Esophagus muscularis mucosa (tissue), 4 donors: Measurements from ENCODE around the gene ACAT2. TPM values are rescaled to one million over a fixed set of nuclear protein-coding genes. Genes with fewer than 3 reads are reported as not detected.
"Not testable (repeated sequence)": the region's sequence is repeated elsewhere in the genome, so short reads cannot be mapped to it uniquely, and the experiment has no call there.

Experiments used
- DNase-seq: peaks from one replicate; pipeline ENCODE4 v3.0.0-alpha.2; 2017; ENCODE audit errors: extremely low spot score
- H3K27ac ChIP-seq, 4 donors: fragments of 200-600 bp; sonication (generic); replicated peaks in 1 of 4; 1 replicate in 3 of 4; 2 replicates in 1 of 4; pipeline ENCODE4 v1.5.1; 2016 to 2019; ENCODE audit warnings: mild to moderate bottlenecking in 1 of 4
- H3K27me3 ChIP-seq, 4 donors: fragments of 200-600 bp; sonication (generic); one replicate each; pipeline versions ENCODE4 v1.5.1 to v1.6.0; 2016 to 2019
- H3K36me3 ChIP-seq, 4 donors: fragments of 200-600 bp; sonication (generic); one replicate each; pipeline ENCODE4 v1.5.1; 2016 to 2019
- H3K4me1 ChIP-seq, 4 donors: fragments of 200-600 bp; sonication (generic); one replicate each; pipeline ENCODE4 v1.5.1; 2016 to 2019
- H3K4me3 ChIP-seq, 4 donors: fragments of 200-600 bp; sonication (generic); 1 replicate in 2 of 4; 2 replicates in 2 of 4; pipeline ENCODE4 v1.5.1; 2016 to 2019; ENCODE audit warnings: mild to moderate bottlenecking in 4 of 4, moderate library complexity in 1 of 4
- H3K9me3 ChIP-seq, 4 donors: fragments of 200-600 bp; sonication (generic); 1 replicate in 3 of 4; 2 replicates in 1 of 4; pipeline ENCODE4 v1.5.1; 2016 to 2019
- CTCF ChIP-seq, 3 experiments: fragments of 200-600 bp in 2 of 3; fragments of 450-650 bp in 1 of 3; sonication (generic) in 2 of 3; IDR thresholded peaks; one replicate each; pipeline ENCODE4 v1.5.1; 2017 to 2019; ENCODE audit warnings: antibody characterized with exemption in 3 of 3, mild to moderate bottlenecking in 2 of 3, moderate library complexity in 1 of 3
- EP300 ChIP-seq: sonication (generic); formaldehyde crosslinking; IDR thresholded peaks from one replicate; pipeline ENCODE4 v1.6.1; 2017; ENCODE audit warnings: antibody characterized with exemption
- POLR2A ChIP-seq: fragments of 450-650 bp; IDR thresholded peaks from one replicate; pipeline ENCODE4 v1.6.1; 2017; ENCODE audit warnings: antibody characterized with exemption, moderate library complexity, mild to moderate bottlenecking, low read depth
- POLR2AphosphoS5 ChIP-seq, 2 donors: sonication (generic); formaldehyde crosslinking; IDR thresholded peaks; one replicate each; pipeline ENCODE4 v1.6.1; 2017; ENCODE audit warnings: antibody characterized with exemption in 2 of 2
- WGBS: methylation state at CpG from one replicate; pipeline ENCODE4 v1.1.5; 2018; 5-methylcytosine and 5-hydroxymethylcytosine counted together
- intact Hi-C: fragments of 100-400 bp; cut with DNase I; formaldehyde crosslinking; loops from one replicate; pipeline ENCODE4 v1.15.1; 2023
- total RNA-seq, 4 donors: library from RNA; depleted of rRNA; stranded (reverse); fragments of >200 nt; gene quantifications; one replicate each; pipeline versions ENCODE4 v1.1.0 to v1.2.1, GENCODE V29; 2016

ACAT2 gene
- total RNA-seq, 4 donors from 2014 or later, result 4.7 to 9.1 (median 6.9) TPM

DNA sequence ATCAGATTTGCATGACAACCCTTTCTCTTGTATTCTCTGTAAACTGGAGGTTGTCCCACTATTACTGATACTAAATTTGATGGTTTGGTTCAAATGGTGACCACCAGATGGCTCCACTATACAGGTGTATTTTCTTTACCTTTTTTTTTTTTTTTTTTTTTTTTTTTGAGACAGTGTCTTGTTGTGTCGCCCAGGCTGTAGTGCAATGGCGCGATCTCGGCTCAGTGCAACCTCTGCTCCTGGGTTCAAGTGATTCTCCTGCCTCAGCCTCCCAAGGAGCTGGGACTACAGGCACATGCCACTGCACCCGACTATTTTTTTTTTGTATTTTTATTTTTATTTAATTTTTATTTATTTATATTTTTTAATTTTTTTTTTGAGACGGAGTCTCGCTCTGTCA is 41.1 kb upstream of the ACAT2 start:
- intact Hi-C loops, result no loop called here
- WGBS, result 76% methylated on average over 7 of the region's 7 CpGs

DNA sequence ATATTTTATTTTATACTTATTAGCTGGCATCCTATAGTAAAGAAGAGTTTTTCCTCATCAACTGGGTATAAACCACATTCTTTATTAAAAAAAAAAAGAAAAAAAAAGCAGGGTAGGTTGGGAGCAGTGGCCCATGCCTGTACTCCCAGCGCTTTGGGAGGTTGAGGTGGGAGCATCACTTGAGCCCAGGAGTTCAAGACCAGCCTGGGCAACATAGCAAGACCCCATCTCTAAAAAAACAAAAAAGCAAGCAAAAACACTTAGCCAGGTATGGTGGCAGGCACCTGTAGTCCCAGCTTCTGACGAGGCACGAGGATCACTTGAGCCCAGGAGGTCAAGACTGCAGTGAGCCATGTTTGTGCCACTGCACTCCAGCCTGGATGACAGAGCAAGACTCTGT is 39.9 kb upstream of the ACAT2 start:
- H3K27me3 ChIP-seq, H3K9me3 ChIP-seq, DNase-seq, H3K36me3 ChIP-seq, H3K4me3 ChIP-seq, H3K27ac ChIP-seq, intact Hi-C loops: not testable (repeated sequence)
- peaks cover 13 to 39% (median 27%) of the 10 kb centered on the region in 4 donors for H3K4me1 ChIP-seq
- 98% methylated on average over 3 of the region's 3 CpGs for WGBS

More for the DNA sequence above, 41.1 kb upstream of the ACAT2 start:
- H3K36me3 ChIP-seq, result peaks cover 0 to 4% (median 0%) of the 10 kb centered on the region in 4 donors
- H3K4me3 ChIP-seq, result no peak overlapping the region
- H3K27me3 ChIP-seq, result no peaks in the 10 kb centered on the region
- TF ChIP-seq CTCF (IDR thresholded peaks at IDR 0.05), result peak; percentile 34 to 46 (median 34)
- no peak for TF ChIP-seq EP300
- no peak overlapping the region for H3K27ac ChIP-seq
- no peak for DNase-seq
- no peaks in the 10 kb centered on the region for H3K9me3 ChIP-seq
- peaks cover 19 to 42% (median 32%) of the 10 kb centered on the region in 4 donors for H3K4me1 ChIP-seq

- H3K27ac ChIP-seq, result no peak overlapping the region
- peaks cover 0 to 4% (median 0%) of the 10 kb centered on the region in 4 donors for H3K36me3 ChIP-seq
- no peaks in the 10 kb centered on the region for H3K9me3 ChIP-seq
- H3K27me3 ChIP-seq, result no peaks in the 10 kb centered on the region
- DNase-seq, result no peak
- H3K4me1 ChIP-seq, result peaks cover 8 to 32% (median 21%) of the 10 kb centered on the region in 4 donors
- intact Hi-C loops, result no loop called here
- H3K4me3 ChIP-seq, result no peak overlapping the region
- TF ChIP-seq POLR2AphosphoS5 (IDR thresholded peaks at IDR 0.05), result no peak
- TF ChIP-seq EP300, result no peak
- TF ChIP-seq CTCF (IDR thresholded peaks at IDR 0.05), result no peak
- TF ChIP-seq POLR2A, result no peak
These were observed 39.2 kb upstream of the ACAT2 start for GRCh38 chr6:159722655-159723054.

DNA sequence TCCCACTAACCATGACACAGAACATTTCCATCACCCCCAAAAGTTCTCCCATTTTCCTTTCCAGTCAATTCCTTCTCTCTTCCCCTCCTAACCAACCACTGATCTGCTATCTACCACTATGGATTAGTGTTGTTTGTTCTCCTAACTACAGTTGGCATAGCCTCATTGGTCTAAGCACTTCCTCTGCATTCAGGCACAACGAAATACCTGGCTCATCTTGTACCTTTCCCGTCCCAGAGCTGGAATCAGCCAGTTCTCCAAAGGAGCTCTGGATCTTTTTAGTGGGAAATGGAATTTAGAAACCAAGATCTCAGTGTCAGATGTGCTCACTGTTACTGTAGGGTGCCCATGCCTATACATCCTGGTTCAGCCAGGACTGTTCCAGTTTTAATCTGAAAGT is 38.6 kb upstream of the ACAT2 start:
- no peaks in the 10 kb centered on the region for H3K9me3 ChIP-seq
- TF ChIP-seq POLR2AphosphoS5 (IDR thresholded peaks at IDR 0.05) (no peak), CTCF (IDR thresholded peaks at IDR 0.05) (no peak), EP300 (no peak), POLR2A (no peak)
- H3K27me3 ChIP-seq, result no peaks in the 10 kb centered on the region
- no peak for DNase-seq
- WGBS, result 97% methylated on average over 2 of the region's 2 CpGs
- no peak overlapping the region for H3K27ac ChIP-seq
- peaks cover 0 to 4% (median 0%) of the 10 kb centered on the region in 4 donors for H3K36me3 ChIP-seq
- no peak overlapping the region for H3K4me3 ChIP-seq
- H3K4me1 ChIP-seq, result peaks cover 8 to 27% (median 20%) of the 10 kb centered on the region in 4 donors
- intact Hi-C loops, result no loop called here

DNA sequence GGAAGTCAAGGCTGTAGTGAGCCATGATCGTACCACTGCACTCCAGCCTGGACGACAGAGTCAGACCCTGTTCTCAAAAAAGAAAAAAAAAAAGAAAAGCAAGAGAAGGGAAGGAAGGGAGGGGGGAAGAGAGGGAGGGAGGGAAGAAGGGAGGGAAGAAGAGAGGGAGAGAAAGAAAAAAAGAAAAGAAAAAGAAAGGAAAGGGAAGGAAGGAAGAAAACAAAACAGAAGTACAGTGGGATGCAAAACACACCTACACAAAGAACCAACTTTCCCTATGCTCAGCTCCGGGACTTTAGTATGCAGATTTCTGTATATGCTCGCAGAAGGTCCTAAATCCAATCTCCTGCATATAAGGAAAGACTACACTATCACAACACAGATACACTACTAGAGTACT is 37.1 kb upstream of the ACAT2 start:
- WGBS, result 95% methylated on average over 4 of the region's 4 CpGs
- intact Hi-C loops, result loop anchor here (5.0 kb wide), 1 partner anchor 32 kb away; the partner anchor contains the start of gene SOD2
- peaks cover 0 to 4% (median 0%) of the 10 kb centered on the region in 4 donors for H3K36me3 ChIP-seq

DNA sequence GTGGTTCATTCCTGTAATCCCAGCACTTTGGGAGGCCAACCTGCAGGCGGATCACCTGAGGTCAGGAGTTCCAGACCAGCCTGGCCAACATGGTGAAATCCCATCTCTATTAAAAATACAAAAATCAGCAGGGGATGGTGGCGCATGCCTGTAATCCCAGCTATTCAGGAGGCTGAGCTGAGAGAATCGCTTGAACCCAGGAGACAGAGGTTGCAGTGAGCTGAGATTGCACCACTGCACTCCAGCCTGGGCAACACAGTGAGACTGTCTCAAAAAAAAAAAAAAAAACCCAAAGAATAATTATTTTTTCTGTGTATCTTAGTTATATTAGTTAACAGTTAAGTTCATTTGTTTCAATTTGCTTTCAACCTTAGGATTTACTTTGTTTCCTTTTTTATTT is 36.6 kb upstream of the ACAT2 start:
- WGBS, result 96% methylated on average over 3 of the region's 3 CpGs
- intact Hi-C loops, result loop anchor here (5.0 kb wide), 1 partner anchor 33 kb away; the partner anchor contains the start of gene SOD2
- not testable (repeated sequence) for H3K4me3 ChIP-seq, DNase-seq, H3K27me3 ChIP-seq, H3K9me3 ChIP-seq, H3K36me3 ChIP-seq, H3K27ac ChIP-seq
- peaks cover 25 to 44% (median 38%) of the 10 kb centered on the region in 4 donors for H3K4me1 ChIP-seq

More for the DNA sequence above, 37.1 kb upstream of the ACAT2 start:
- H3K4me1 ChIP-seq, result peaks cover 20 to 40% (median 34%) of the 10 kb centered on the region in 4 donors
- H3K27ac ChIP-seq, result no peak overlapping the region
- TF ChIP-seq POLR2AphosphoS5 (IDR thresholded peaks at IDR 0.05) (no peak), EP300 (no peak), POLR2A (no peak), CTCF (IDR thresholded peaks at IDR 0.05) (no peak)
- H3K4me3 ChIP-seq, result no peak overlapping the region
- H3K27me3 ChIP-seq, result no peaks in the 10 kb centered on the region
- no peak for DNase-seq
- H3K9me3 ChIP-seq, result no peaks in the 10 kb centered on the region
